ENCODE measurements around the gene HMGCS1. TPM values are rescaled to one million over a fixed set of nuclear protein-coding genes. Genes with fewer than 3 reads are reported as not detected.

The HMGCS1 gene
- total and polyA plus RNA-seq, 9 of the 15 experiments (the other 6 are each of a cell fraction or from before 2014, with no cell fraction given) = 43.7 to 337 (median 111) TPM

DNA sequence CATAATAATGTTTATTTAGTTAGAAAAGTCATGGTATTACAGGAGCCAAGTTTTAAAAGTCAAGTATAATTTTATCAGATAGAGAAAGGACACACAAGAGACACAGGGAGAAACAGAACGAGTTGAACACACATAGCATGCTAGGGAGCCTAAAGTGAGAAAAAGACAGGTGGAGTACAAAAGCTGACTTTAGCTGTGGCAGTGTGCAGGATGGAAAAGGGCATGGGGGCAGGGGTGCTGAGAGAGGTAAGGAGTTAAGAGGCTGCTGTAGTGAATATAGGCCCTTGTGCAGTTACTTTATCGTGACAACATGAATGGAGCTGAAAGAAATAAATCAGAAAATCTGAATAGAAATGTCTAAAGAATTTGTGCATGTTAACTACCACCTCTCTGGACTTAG lies 18.0 kb downstream of the HMGCS1 start:
- H3K36me3 ChIP-seq (ENCODE audit: control insufficient read depth, insufficient read depth, low read length) = peaks cover 96% of the 10 kb centered on the region

DNA sequence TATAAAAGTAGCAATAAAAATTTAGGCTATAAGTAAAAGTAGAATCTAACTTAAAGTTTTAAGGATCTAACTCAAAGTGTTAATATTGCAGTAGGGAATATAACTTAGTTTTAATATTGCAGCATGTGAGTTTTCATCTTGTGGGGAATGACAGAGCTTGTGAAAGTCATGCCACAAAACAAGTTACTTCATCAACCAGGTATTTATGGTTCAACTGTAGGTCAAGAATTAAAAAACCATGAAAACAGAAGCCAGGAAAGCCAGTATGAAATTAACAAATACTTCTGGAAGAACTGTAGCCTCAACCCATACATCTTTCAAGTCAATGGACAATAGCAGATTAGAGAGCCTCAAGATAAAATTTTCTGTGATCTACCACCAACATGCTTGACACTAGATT lies 19.0 kb downstream of the HMGCS1 start:
- H3K4me3 ChIP-seq = no peak overlapping the region
- no peak overlapping the region for H2AFZ ChIP-seq (ENCODE audit: low read depth, low read length)
- DNase-seq (ENCODE audit: extremely low read depth in 1 of 4, low spot score in 3 of 4) = no peak
- no peaks in the 10 kb centered on the region for H4K20me1 ChIP-seq (replicated peaks; ENCODE audit: control insufficient read depth, insufficient read depth, low read length)
- no peaks in the 10 kb centered on the region for H3K9me1 ChIP-seq (ENCODE audit: control insufficient read depth, insufficient read depth, low read length)
- no peak for FAIRE-seq
- no peaks in the 10 kb centered on the region for H3K27me3 ChIP-seq (ENCODE audit: control insufficient read depth in 2 of 2, insufficient read depth in 2 of 2, low read length in 2 of 2)
- H3K79me2 ChIP-seq (ENCODE audit: control insufficient read depth, insufficient read depth, low read length) = no peaks in the 10 kb centered on the region
- no peak for ATAC-seq
- no peaks in the 10 kb centered on the region for H3K9me3 ChIP-seq (replicated peaks; ENCODE audit: control insufficient read depth, insufficient read depth, low read depth, low read length)
- no peak overlapping the region for H3K27ac ChIP-seq (ENCODE audit: extremely low read depth, low read depth, low read length)
- no peak overlapping the region for H3K9ac ChIP-seq (ENCODE audit: insufficient read depth in 1 of 2, low read depth in 2 of 2, low read length in 2 of 2)
- intact Hi-C loops (cut with micrococcal nuclease) (no loop called here), in situ Hi-C loops (cut with MboI) (no loop called here)
- ChIA-PET CTCF (ENCODE audit: low intra/inter-chr PET ratio) (no interaction called here), POLR2A (interaction anchor here (0.8 kb wide), 1 partner anchor 19 kb away, joined by 6 read pairs; the partner anchor contains the start of gene HMGCS1)
- peaks cover 97% of the 10 kb centered on the region for H3K36me3 ChIP-seq (ENCODE audit: control insufficient read depth, insufficient read depth, low read length)
- BruUV-seq (replicated peaks) = no TSS peak
- no peak overlapping the region for H3K4me2 ChIP-seq (ENCODE audit: insufficient read depth, low read length)
- H3K4me1 ChIP-seq (replicated peaks in 1 of 2; ENCODE audit: control insufficient read depth in 2 of 2, insufficient read depth in 2 of 2, low read length in 2 of 2) = no peaks in the 10 kb centered on the region
- TF ChIP-seq JUNB (CRISPR knock-in tag; conservative IDR thresholded peaks at IDR 0.05) (no peak), MXI1 (IDR thresholded peaks at IDR 0.05; ENCODE audit: low read depth, low read length) (no peak), ZNF282 (CRISPR knock-in tag; IDR thresholded peaks at IDR 0.05) (no peak), TAF7 (tag; IDR thresholded peaks at IDR 0.05) (no peak), TAF9B (IDR thresholded peaks at IDR 0.05; ENCODE audit: partially characterized antibody) (no peak)
- TF ChIP-seq, protein P1, sequence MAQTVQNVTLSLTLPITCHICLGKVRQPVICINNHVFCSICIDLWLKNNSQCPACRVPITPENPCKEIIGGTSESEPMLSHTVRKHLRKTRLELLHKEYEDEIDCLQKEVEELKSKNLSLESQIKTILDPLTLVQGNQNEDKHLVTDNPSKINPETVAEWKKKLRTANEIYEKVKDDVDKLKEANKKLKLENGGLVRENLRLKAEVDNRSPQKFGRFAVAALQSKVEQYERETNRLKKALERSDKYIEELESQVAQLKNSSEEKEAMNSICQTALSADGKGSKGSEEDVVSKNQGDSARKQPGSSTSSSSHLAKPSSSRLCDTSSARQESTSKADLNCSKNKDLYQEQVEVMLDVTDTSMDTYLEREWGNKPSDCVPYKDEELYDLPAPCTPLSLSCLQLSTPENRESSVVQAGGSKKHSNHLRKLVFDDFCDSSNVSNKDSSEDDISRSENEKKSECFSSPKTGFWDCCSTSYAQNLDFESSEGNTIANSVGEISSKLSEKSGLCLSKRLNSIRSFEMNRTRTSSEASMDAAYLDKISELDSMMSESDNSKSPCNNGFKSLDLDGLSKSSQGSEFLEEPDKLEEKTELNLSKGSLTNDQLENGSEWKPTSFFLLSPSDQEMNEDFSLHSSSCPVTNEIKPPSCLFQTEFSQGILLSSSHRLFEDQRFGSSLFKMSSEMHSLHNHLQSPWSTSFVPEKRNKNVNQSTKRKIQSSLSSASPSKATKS (CRISPR knock-in tag; IDR thresholded peaks at IDR 0.05) = no peak

More for the DNA sequence above, 18.0 kb downstream of the HMGCS1 start:
- no peak overlapping the region for H3K9ac ChIP-seq (ENCODE audit: insufficient read depth in 1 of 2, low read depth in 2 of 2, low read length in 2 of 2)
- no peaks in the 10 kb centered on the region for H3K27me3 ChIP-seq (ENCODE audit: control insufficient read depth in 2 of 2, insufficient read depth in 2 of 2, low read length in 2 of 2)
- 70% methylated on average over 2 of the region's 2 CpGs for WGBS (ENCODE audit: insufficient coverage, low coverage, missing lambda C conversion rate)
- FAIRE-seq (no peak), DNase-seq (ENCODE audit: extremely low read depth in 1 of 4, low spot score in 3 of 4) (no peak), ATAC-seq (no peak)
- TF ChIP-seq NR2F6 (CRISPR knock-in tag; IDR thresholded peaks at IDR 0.05) = no peak
- no peak for TF ChIP-seq ZNF239 (CRISPR knock-in tag; IDR thresholded peaks at IDR 0.05)
- no peak for TF ChIP-seq BHLHE40 (IDR thresholded peaks at IDR 0.05; ENCODE audit: low read length)
- TF ChIP-seq ZNF707 (CRISPR knock-in tag; conservative IDR thresholded peaks at IDR 0.05) = no peak
- TF ChIP-seq, protein P2, sequence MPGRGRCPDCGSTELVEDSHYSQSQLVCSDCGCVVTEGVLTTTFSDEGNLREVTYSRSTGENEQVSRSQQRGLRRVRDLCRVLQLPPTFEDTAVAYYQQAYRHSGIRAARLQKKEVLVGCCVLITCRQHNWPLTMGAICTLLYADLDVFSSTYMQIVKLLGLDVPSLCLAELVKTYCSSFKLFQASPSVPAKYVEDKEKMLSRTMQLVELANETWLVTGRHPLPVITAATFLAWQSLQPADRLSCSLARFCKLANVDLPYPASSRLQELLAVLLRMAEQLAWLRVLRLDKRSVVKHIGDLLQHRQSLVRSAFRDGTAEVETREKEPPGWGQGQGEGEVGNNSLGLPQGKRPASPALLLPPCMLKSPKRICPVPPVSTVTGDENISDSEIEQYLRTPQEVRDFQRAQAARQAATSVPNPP (IDR thresholded peaks at IDR 0.05; ENCODE audit: borderline replicate concordance, insufficient read depth, insufficient read length) = no peak
- no peak for TF ChIP-seq SP2 (IDR thresholded peaks at IDR 0.05; ENCODE audit: extremely low read depth, low read depth, low read length, poor library complexity, severe bottlenecking)
- no peak for TF ChIP-seq POLR2B (IDR thresholded peaks at IDR 0.05; ENCODE audit: low read depth, partially characterized antibody)
- no peak for TF ChIP-seq CBX8 (IDR thresholded peaks at IDR 0.05; ENCODE audit: borderline replicate concordance, extremely low read depth, low read depth, low read length, poor library complexity, severe bottlenecking)
- peaks cover 7% of the 10 kb centered on the region for H3K79me2 ChIP-seq (ENCODE audit: control insufficient read depth, insufficient read depth, low read length)
- H3K4me2 ChIP-seq (ENCODE audit: insufficient read depth, low read length) = no peak overlapping the region
- H3K27ac ChIP-seq (ENCODE audit: extremely low read depth, low read depth, low read length) = no peak overlapping the region
- in situ Hi-C loops (cut with MboI) (no loop called here), intact Hi-C loops (cut with micrococcal nuclease) (no loop called here)
- H3K9me3 ChIP-seq (replicated peaks; ENCODE audit: control insufficient read depth, insufficient read depth, low read depth, low read length) = no peaks in the 10 kb centered on the region
- no peaks in the 10 kb centered on the region for H3K4me1 ChIP-seq (replicated peaks in 1 of 2; ENCODE audit: control insufficient read depth in 2 of 2, insufficient read depth in 2 of 2, low read length in 2 of 2)
- no peaks in the 10 kb centered on the region for H3K9me1 ChIP-seq (ENCODE audit: control insufficient read depth, insufficient read depth, low read length)
- no peaks in the 10 kb centered on the region; the same call in 1 of the 2 replicates for H4K20me1 ChIP-seq (replicated peaks; ENCODE audit: control insufficient read depth, insufficient read depth, low read length)
- H2AFZ ChIP-seq (ENCODE audit: low read depth, low read length) = no peak overlapping the region
- POLR2A ChIA-PET = interaction anchor here (0.6 to 1.8 kb wide), 5 partner anchors 8 to 17 kb away, joined by 3 to 5 read pairs (median 4); no protein-coding TSS in a partner anchor
- CTCF ChIA-PET (ENCODE audit: low intra/inter-chr PET ratio) = no interaction called here
- no peak overlapping the region for H3K4me3 ChIP-seq
- no TSS peak for BruUV-seq (replicated peaks)
